ENCODE results near the gene TRIM67.

TRIM67 gene

GRCh38 chr1:231185391-231185790 is 23.5 kb downstream of the TRIM67 start:
- no peak for DNase-seq

- DNase-seq = no peak
Measured at GRCh38 chr1:231186356-231187115, 24.7 kb downstream of the TRIM67 start.

GRCh38 chr1:231187571-231187970 is 25.7 kb downstream of the TRIM67 start:
- DNase-seq = no peak

- no peak for DNase-seq
Measured at GRCh38 chr1:231188072-231188471, 26.2 kb downstream of the TRIM67 start.

GRCh38 chr1:231188768-231189167 is 26.9 kb downstream of the TRIM67 start:
- DNase-seq = no peak

GRCh38 chr1:231189683-231190270 is 27.9 kb downstream of the TRIM67 start:
- no peak for DNase-seq

- no peak for DNase-seq
Measured at GRCh38 chr1:231190456-231190855, 28.6 kb downstream of the TRIM67 start.

GRCh38 chr1:231192620-231193163 is 30.8 kb downstream of the TRIM67 start:
- DNase-seq = no peak

GRCh38 chr1:231193710-231194340 is 32.0 kb downstream of the TRIM67 start:
- no peak for DNase-seq

GRCh38 chr1:231194476-231194842 is 32.6 kb downstream of the TRIM67 start:
- no peak for DNase-seq

- no peak for DNase-seq
Measured at GRCh38 chr1:231194843-231195516, 33.1 kb downstream of the TRIM67 start.

- DNase-seq = no peak
Measured at GRCh38 chr1:231196307-231196706, 34.4 kb downstream of the TRIM67 start.

- no peak for DNase-seq
Measured at GRCh38 chr1:231196728-231197127, 34.9 kb downstream of the TRIM67 start.

- no peak for DNase-seq
Measured at GRCh38 chr1:231199868-231200267, 38.0 kb downstream of the TRIM67 start.

- no peak for DNase-seq
Measured at GRCh38 chr1:231200388-231201031, 38.7 kb downstream of the TRIM67 start.

- no peak for DNase-seq
Measured at GRCh38 chr1:231201375-231201978, 39.6 kb downstream of the TRIM67 start.

GRCh38 chr1:231201979-231202633 is 40.2 kb downstream of the TRIM67 start:
- DNase-seq = no peak

- no peak for DNase-seq
Measured at GRCh38 chr1:231203259-231204057, 41.6 kb downstream of the TRIM67 start.

GRCh38 chr1:231206856-231207255 is 45.0 kb downstream of the TRIM67 start:
- DNase-seq = no peak

GRCh38 chr1:231207437-231207836 is 45.6 kb downstream of the TRIM67 start:
- no peak for DNase-seq

GRCh38 chr1:231208980-231209379 is 47.1 kb downstream of the TRIM67 start:
- DNase-seq = no peak

Data from stimulated activated CD4-positive, alpha-beta T cell treated with anti-CD3 and anti-CD28 coated beads, Interleukin-2, amount 100 ng/mL, for 24 hours (primary cell).